K562 (cell line): ENCODE data around the gene ZMIZ1. TPM values are rescaled to one million over a fixed set of nuclear protein-coding genes. Genes with fewer than 3 reads are reported as not detected.

Experiments used
- ATAC-seq: fragments of 200-7000 bp; cut with Tn5 transposase; 3 replicates; pipeline ENCODE4 v1.9.1; 2020; ENCODE audit warnings: moderate library complexity
- BruUV-seq: library from RNA; stranded (reverse); fragments of 400-500 nt; replicated peaks from 2 replicates; lab custom pipeline; 2021; lab: Mats Ljungman, UMichigan
- CTCF ChIA-PET: fragments of 300-600 bp; formaldehyde crosslinking; extraction: SDS; loops from one replicate; lab custom pipeline; 2021; ENCODE audit warnings: low intra/inter-chr PET ratio; lab: Yijun Ruan, JAX
- POLR2A ChIA-PET: fragments of 300-600, 350-650 bp; sonication (Branson Sonifier 250); formaldehyde crosslinking; extraction: SDS; loops from one replicate; lab custom pipeline; 2021; ENCODE audit warnings: antibody characterized with exemption, inconsistent platforms; lab: Yijun Ruan, JAX
- DNase-seq, 4 experiments: peaks; one replicate each; pipeline versions ENCODE4 v3.0.0 to v3.0.0-alpha.2; 2011 to 2018; ENCODE audit warnings: low spot score in 3 of 4, mixed read lengths in 3 of 4; ENCODE audit errors: extremely low read depth in 1 of 4
- FAIRE-seq: peaks from 2 replicates; lab custom pipeline; 2011; peaks lifted over from hg19 to GRCh38; lab: Jason Lieb, UNC
- H2AFZ ChIP-seq: 2 replicates; pipeline ENCODE4 v1.6.0; 2011; ENCODE audit warnings: low read depth, low read length, control low read depth, inconsistent platforms
- H3K27ac ChIP-seq: fragments of 200-600 bp; 3 replicates; pipeline ENCODE4 v1.8.0; 2011; ENCODE audit warnings: low read depth, mild to moderate bottlenecking, control low read depth, inconsistent platforms, low read length, moderate library complexity, mixed read lengths; ENCODE audit errors: extremely low read depth
- H3K27me3 ChIP-seq, 2 experiments: fragments of 300-600 bp in 1 of 2; 2 replicates in 1 of 2; 3 replicates in 1 of 2; pipeline versions ENCODE4 v1.6.0 to v1.8.0; 2011; ENCODE audit warnings: inconsistent platforms in 2 of 2, low read length in 2 of 2, mild to moderate bottlenecking in 1 of 2, mixed read lengths in 1 of 2, moderate library complexity in 1 of 2; ENCODE audit not compliant: control insufficient read depth in 2 of 2, insufficient read depth in 2 of 2
- H3K36me3 ChIP-seq: fragments of 300-600 bp; 3 replicates; pipeline ENCODE4 v1.8.0; 2011; ENCODE audit warnings: mild to moderate bottlenecking, low read length, inconsistent platforms; ENCODE audit not compliant: control insufficient read depth, insufficient read depth
- H3K4me1 ChIP-seq, 2 experiments: fragments of 200-600 bp in 1 of 2; replicated peaks in 1 of 2; 2 replicates in 1 of 2; 3 replicates in 1 of 2; pipeline versions ENCODE4 v1.5.1 to v1.8.0; 2011; ENCODE audit warnings: inconsistent platforms in 2 of 2, low read length in 2 of 2, mild to moderate bottlenecking in 1 of 2, mixed read lengths in 1 of 2, moderate library complexity in 1 of 2; ENCODE audit not compliant: control insufficient read depth in 2 of 2, insufficient read depth in 2 of 2
- H3K4me2 ChIP-seq: 2 replicates; pipeline ENCODE4 v1.6.1; 2011; ENCODE audit warnings: low read length, control low read depth, inconsistent platforms, mixed read lengths; ENCODE audit not compliant: insufficient read depth
- H3K4me3 ChIP-seq: fragments of 200-600 bp; sonication (generic), shearing (Covaris generic); 2 replicates; pipeline ENCODE4 v1.5.1; 2016; ENCODE audit warnings: control low read depth, inconsistent platforms
- H3K79me2 ChIP-seq: fragments of 200-600 bp; 3 replicates; pipeline ENCODE4 v1.8.0; 2011; ENCODE audit warnings: low read length, inconsistent platforms; ENCODE audit not compliant: control insufficient read depth, insufficient read depth
- H3K9ac ChIP-seq, 2 experiments: 2 replicates each; pipeline versions ENCODE4 v1.6.0 to v1.6.1; 2011; ENCODE audit warnings: low read depth in 2 of 2, low read length in 2 of 2, control low read depth in 1 of 2, inconsistent platforms in 1 of 2, mild to moderate bottlenecking in 1 of 2, mixed read lengths in 1 of 2; ENCODE audit not compliant: insufficient read depth in 1 of 2
- H3K9me1 ChIP-seq: one replicate; pipeline ENCODE4 v1.6.0; 2011; ENCODE audit warnings: inconsistent platforms, mild to moderate bottlenecking, low read length, moderate library complexity; ENCODE audit not compliant: control insufficient read depth, insufficient read depth
- H3K9me3 ChIP-seq: replicated peaks from 2 replicates; pipeline ENCODE4 v1.5.1; 2011; ENCODE audit warnings: low read depth, low read length, inconsistent platforms; ENCODE audit not compliant: control insufficient read depth, insufficient read depth
- H4K20me1 ChIP-seq: replicated peaks from 2 replicates; pipeline ENCODE4 v1.6.1; 2011; ENCODE audit warnings: low read length, inconsistent platforms, mixed read lengths; ENCODE audit not compliant: control insufficient read depth, insufficient read depth
- ELF1 ChIP-seq: fragments of 200-800 bp; sonication (Bioruptor generic); IDR thresholded peaks from 2 replicates; pipeline ENCODE4 v1.6.1; 2016; ENCODE audit warnings: missing genetic modification characterization, missing compliant biosample characterization
- ELF4 ChIP-seq: fragments of 450-650 bp; formaldehyde crosslinking; IDR thresholded peaks from 2 replicates; pipeline ENCODE4 v1.4.0; 2022; ENCODE audit warnings: missing genetic modification characterization
- GABPA ChIP-seq: fragments of 200-800 bp; sonication (Bioruptor generic); conservative IDR thresholded peaks from 2 replicates; pipeline ENCODE4 v1.6.1; 2016; ENCODE audit warnings: low read depth, missing genetic modification characterization, missing compliant biosample characterization
- GABPB1 ChIP-seq: sonication (generic); formaldehyde crosslinking; IDR thresholded peaks from 2 replicates; pipeline ENCODE4 v1.8.0; 2022; ENCODE audit warnings: mild to moderate bottlenecking, missing genetic modification reagents
- PTBP1 ChIP-seq: fragments of 200-400 bp; formaldehyde crosslinking; IDR thresholded peaks from 2 replicates; pipeline ENCODE4 v1.6.1; 2017; ENCODE audit warnings: low read depth, low read length
- SNAPC5 ChIP-seq: fragments of 250-450 bp; sonication (Bioruptor Pico); IDR thresholded peaks from 2 replicates; pipeline ENCODE4 v1.8.0; 2021; ENCODE audit warnings: moderate library complexity, mild to moderate bottlenecking, inconsistent platforms
- WGBS: fragments of 100-300 bp; shearing (Covaris generic); methylation state at CpG from one replicate; pipeline ENCODE4 v1.1.6; 2016; ENCODE audit warnings: low coverage, mixed read lengths; ENCODE audit not compliant: insufficient coverage; ENCODE audit errors: missing lambda C conversion rate; 5-methylcytosine and 5-hydroxymethylcytosine counted together
- in situ Hi-C: fragments of 300-500 bp; cut with MboI; formaldehyde crosslinking; loops from 4 replicates; pipeline ENCODE4 v1.15.0; 2018; ENCODE audit warnings: inconsistent platforms, mixed read lengths
- intact Hi-C: fragments of 100-400 bp; cut with micrococcal nuclease; formaldehyde crosslinking; loops from 2 replicates; pipeline ENCODE4 v1.14.2; 2022
- polyA plus RNA-seq, 8 experiments: library from polyadenylated mRNA; depleted of rRNA in 4 of 8; stranded (reverse) in 5 of 8; unstranded in 3 of 8; fragments of >200 nt; fragmentation: Nextera tagmentation in 2 of 8; fragmentation: Illumina TruSeq in 1 of 8; extraction: Ambion mirVana in 2 of 8; extraction: Trizol in 1 of 8; gene quantifications; 2 replicates each; pipeline versions ENCODE4 v1.2.1 to v1.2.3, GENCODE V29; 2011 to 2014; ENCODE audit warnings: inconsistent platforms in 1 of 8, missing spikeins in 1 of 8
- total RNA-seq, 7 experiments: library from RNA; depleted of rRNA in 6 of 7; stranded (reverse); fragments of >200 nt in 6 of 7; fragmentation: Illumina TruSeq in 2 of 7; extraction: Trizol in 2 of 7; gene quantifications; 2 replicates each; pipeline versions ENCODE4 v1.2.1 to v1.2.3, GENCODE V29; 2011 to 2021; ENCODE audit warnings: low replicate concordance in 1 of 7
- TF ChIP-seq, protein P1 (sequence below): fragments of 250-450 bp; sonication (Bioruptor Pico); IDR thresholded peaks from 2 replicates; pipeline ENCODE4 v1.4.0; 2020

Gene ZMIZ1
- total and polyA plus RNA-seq, 9 of the 15 experiments (the other 6 are each of a cell fraction or from before 2014, with no cell fraction given) = 1.0 to 37.3 (median 4.3) TPM

GRCh38 chr10:79140855-79141254, 72.1 kb downstream of the ZMIZ1 start:
- Histone ChIP-seq H3K36me3 (peaks cover 42% of the 10 kb centered on the region; the same call in 2 of the 3 replicates), H3K9ac (peak overlapping the region in 1 of 2 experiments; percentile 54; a peak in 1 of 4 replicates), H3K9me3 (no peaks in the 10 kb centered on the region), H3K4me3 (no peak overlapping the region), H4K20me1 (no peaks in the 10 kb centered on the region), H3K4me2 (no peak overlapping the region), H3K79me2 (peaks cover 10% of the 10 kb centered on the region; the same call in 2 of the 3 replicates), H3K9me1 (peaks cover 4% of the 10 kb centered on the region), H2AFZ (no peak overlapping the region), H3K4me1 (peaks cover 58 to 66% of the 10 kb centered on the region in 2 experiments), H3K27me3 (no peaks in the 10 kb centered on the region), H3K27ac (no peak overlapping the region)
- intact Hi-C loops = no loop called here
- no TSS peak for BruUV-seq
- TF ChIP-seq ELF4 (CRISPR knock-in tag) (no peak), GABPB1 (no peak), ELF1 (no peak), SNAPC5 (CRISPR knock-in tag) (no peak), GABPA (tag) (no peak), PTBP1 (no peak)
- TF ChIP-seq, protein P1, sequence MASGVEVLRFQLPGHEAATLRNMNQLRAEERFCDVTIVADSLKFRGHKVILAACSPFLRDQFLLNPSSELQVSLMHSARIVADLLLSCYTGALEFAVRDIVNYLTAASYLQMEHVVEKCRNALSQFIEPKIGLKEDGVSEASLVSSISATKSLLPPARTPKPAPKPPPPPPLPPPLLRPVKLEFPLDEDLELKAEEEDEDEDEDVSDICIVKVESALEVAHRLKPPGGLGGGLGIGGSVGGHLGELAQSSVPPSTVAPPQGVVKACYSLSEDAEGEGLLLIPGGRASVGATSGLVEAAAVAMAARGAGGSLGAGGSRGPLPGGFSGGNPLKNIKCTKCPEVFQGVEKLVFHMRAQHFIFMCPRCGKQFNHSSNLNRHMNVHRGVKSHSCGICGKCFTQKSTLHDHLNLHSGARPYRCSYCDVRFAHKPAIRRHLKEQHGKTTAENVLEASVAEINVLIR = no peak
- DNase-seq (no peak), ATAC-seq (no peak), FAIRE-seq (no peak)
- 86% methylated on average over 15 of the region's 15 CpGs for WGBS
- ChIA-PET POLR2A (interaction anchor here (3.1 kb wide), 1 partner anchor 9 kb away, joined by 19 read pairs; no protein-coding TSS in a partner anchor), CTCF (no interaction called here)
- in situ Hi-C loops = no loop called here
